H1 (cell line): Measurements from ENCODE around the gene TTC28. TPM values are rescaled to one million over a fixed set of nuclear protein-coding genes. Genes with fewer than 3 reads are reported as not detected.

Experiments used
- CTCF ChIA-PET: fragments of 300-600 bp; sonication (Branson Sonifier 250); formaldehyde crosslinking; loops from one replicate; lab custom pipeline; 2021; ENCODE audit not compliant: partially characterized antibody; lab: Charles Lee
- POLR2A ChIA-PET: fragments of 300-600 bp; sonication (Branson Sonifier 250); formaldehyde crosslinking; loops from one replicate; lab custom pipeline; 2021; ENCODE audit warnings: inconsistent platforms; ENCODE audit not compliant: partially characterized antibody; lab: Charles Lee
- DNase-seq, 2 experiments: peaks; one replicate each; pipeline versions ENCODE4 v3.0.0 to v3.0.0-alpha.2; 2010 to 2022; ENCODE audit warnings: low spot score in 2 of 2, low read depth in 1 of 2, mixed read lengths in 1 of 2
- FAIRE-seq: peaks from 2 replicates; lab custom pipeline; 2011; peaks lifted over from hg19 to GRCh38; lab: Jason Lieb, UNC
- H2AFZ ChIP-seq: 2 replicates; pipeline ENCODE4 v1.8.1; 2012; ENCODE audit warnings: low read length, inconsistent platforms
- H2AK5ac ChIP-seq: 2 replicates; pipeline ENCODE4 v1.6.1; 2013; ENCODE audit warnings: low read depth, low read length
- H2BK120ac ChIP-seq: replicated peaks from 2 replicates; pipeline ENCODE3; 2013; ENCODE audit warnings: low read depth, low read length, inconsistent platforms
- H2BK12ac ChIP-seq: 2 replicates; pipeline ENCODE4 v1.6.1; 2013; ENCODE audit warnings: low read depth, low read length
- H2BK15ac ChIP-seq: 2 replicates; pipeline ENCODE4 v1.6.1; 2013; ENCODE audit warnings: low read length
- H2BK20ac ChIP-seq: 2 replicates; pipeline ENCODE4 v1.6.1; 2013; ENCODE audit warnings: low read length
- H2BK5ac ChIP-seq: 2 replicates; pipeline ENCODE4 v1.6.1; 2013; ENCODE audit warnings: low read depth, low read length
- H3K14ac ChIP-seq: 2 replicates; pipeline ENCODE4 v1.6.1; 2013; ENCODE audit warnings: inconsistent platforms; ENCODE audit not compliant: insufficient read length
- H3K18ac ChIP-seq: 2 replicates; pipeline ENCODE4 v1.6.1; 2013; ENCODE audit warnings: low read length; ENCODE audit errors: extremely low read depth
- H3K23ac ChIP-seq: 2 replicates; pipeline ENCODE4 v1.6.1; 2013; ENCODE audit warnings: inconsistent platforms; ENCODE audit not compliant: insufficient read length
- H3K23me2 ChIP-seq: 2 replicates; pipeline ENCODE4 v1.6.1; 2013; ENCODE audit warnings: low read depth, low read length
- H3K27ac ChIP-seq: 2 replicates; pipeline ENCODE4 v1.6.1; 2011; ENCODE audit warnings: low read depth, low read length, inconsistent platforms
- H3K27me3 ChIP-seq, 4 experiments: replicated peaks in 1 of 4; 1 replicate in 1 of 4; 2 replicates in 3 of 4; pipeline versions ENCODE4 v1.6.1 to v1.8.1; 2011 to 2013; ENCODE audit warnings: low read length in 3 of 4, mild to moderate bottlenecking in 3 of 4, inconsistent platforms in 2 of 4, mixed read lengths in 2 of 4, moderate library complexity in 1 of 4; ENCODE audit not compliant: control insufficient read depth in 3 of 4, insufficient read depth in 3 of 4; ENCODE audit errors: extremely low read depth in 1 of 4
- H3K36me3 ChIP-seq, 4 experiments: 2 replicates each; pipeline versions ENCODE4 v1.6.1 to v1.8.1; 2011 to 2013; ENCODE audit warnings: mild to moderate bottlenecking in 4 of 4, low read length in 3 of 4, moderate library complexity in 2 of 4, control low read depth in 1 of 4, inconsistent platforms in 1 of 4; ENCODE audit not compliant: insufficient read depth in 4 of 4, control insufficient read depth in 2 of 4
- H3K4ac ChIP-seq: replicated peaks from 2 replicates; pipeline ENCODE3; 2013; ENCODE audit warnings: low read length, low read depth, mixed read lengths, inconsistent platforms; ENCODE audit not compliant: insufficient read length
- H3K4me1 ChIP-seq, 4 experiments: replicated peaks in 1 of 4; 1 replicate in 1 of 4; 2 replicates in 3 of 4; pipeline versions ENCODE4 v1.6.1 to v1.8.1; 2011 to 2013; ENCODE audit warnings: low read length in 3 of 4, inconsistent platforms in 2 of 4, mixed read lengths in 1 of 4; ENCODE audit not compliant: insufficient read depth in 4 of 4, control insufficient read depth in 3 of 4
- H3K4me2 ChIP-seq, 2 experiments: 2 replicates each; pipeline versions ENCODE4 v1.6.1 to v1.8.1; 2011 to 2013; ENCODE audit warnings: low read depth in 2 of 2, low read length in 2 of 2, control low read depth in 1 of 2, inconsistent platforms in 1 of 2, mild to moderate bottlenecking in 1 of 2; ENCODE audit not compliant: insufficient read depth in 1 of 2
- H3K4me3 ChIP-seq, 4 experiments: fragments of 200-600, 300-600 bp in 1 of 4; sonication (generic), shearing (Covaris generic), sonication (Bioruptor Twin) in 1 of 4; 2 replicates each; pipeline versions ENCODE4 v1.5.1 to v1.8.1; 2011 to 2016; ENCODE audit warnings: low read length in 4 of 4, low read depth in 3 of 4, control low read depth in 2 of 4, inconsistent platforms in 2 of 4, mild to moderate bottlenecking in 2 of 4, mixed read lengths in 1 of 4, moderate library complexity in 1 of 4; ENCODE audit not compliant: insufficient read depth in 2 of 4; ENCODE audit errors: extremely low read depth in 1 of 4
- H3K56ac ChIP-seq: replicated peaks from 2 replicates; pipeline ENCODE3; 2013; ENCODE audit warnings: low read depth, mild to moderate bottlenecking, mixed read lengths, low read length, inconsistent platforms; ENCODE audit not compliant: insufficient read length
- H3K79me1 ChIP-seq: 2 replicates; pipeline ENCODE4 v1.6.1; 2013; ENCODE audit warnings: low read depth, low read length, control low read depth
- H3K79me2 ChIP-seq, 2 experiments: 2 replicates each; pipeline versions ENCODE4 v1.6.1 to v1.8.1; 2012 to 2013; ENCODE audit warnings: low read length in 2 of 2, mild to moderate bottlenecking in 2 of 2, inconsistent platforms in 1 of 2; ENCODE audit not compliant: insufficient read depth in 2 of 2, control insufficient read depth in 1 of 2
- H3K9ac ChIP-seq, 4 experiments: replicated peaks in 1 of 4; 1 replicate in 1 of 4; 2 replicates in 3 of 4; pipeline versions ENCODE4 v1.6.1 to v1.8.1; 2011 to 2013; ENCODE audit warnings: low read depth in 3 of 4, low read length in 3 of 4, control low read depth in 2 of 4, mild to moderate bottlenecking in 2 of 4, moderate library complexity in 2 of 4, inconsistent platforms in 1 of 4; ENCODE audit errors: extremely low read depth in 1 of 4
- H3K9me3 ChIP-seq, 2 experiments: 2 replicates each; pipeline versions ENCODE4 v1.6.1 to v1.8.1; 2012 to 2013; ENCODE audit warnings: mild to moderate bottlenecking in 2 of 2, moderate library complexity in 2 of 2, control low read depth in 1 of 2, inconsistent platforms in 1 of 2, low read depth in 1 of 2, low read length in 1 of 2, mixed read lengths in 1 of 2; ENCODE audit not compliant: insufficient read depth in 2 of 2
- H4K20me1 ChIP-seq, 2 experiments: replicated peaks in 1 of 2; 2 replicates each; pipeline versions ENCODE3 to v1.8.1; 2011 to 2013; ENCODE audit warnings: inconsistent platforms in 2 of 2, low read length in 2 of 2, mild to moderate bottlenecking in 1 of 2; ENCODE audit not compliant: insufficient read depth in 2 of 2, control insufficient read depth in 1 of 2
- H4K5ac ChIP-seq: 2 replicates; pipeline ENCODE4 v1.6.1; 2013; ENCODE audit warnings: low read length, low read depth, mixed read lengths, inconsistent platforms; ENCODE audit not compliant: insufficient read length
- H4K8ac ChIP-seq: 2 replicates; pipeline ENCODE4 v1.8.0; 2013; ENCODE audit warnings: mild to moderate bottlenecking, moderate library complexity, low read length, inconsistent platforms; ENCODE audit not compliant: insufficient read depth; ENCODE audit errors: extremely low read depth
- H4K91ac ChIP-seq: replicated peaks from 2 replicates; pipeline ENCODE3; 2013; ENCODE audit warnings: low read length, mixed read lengths, inconsistent platforms; ENCODE audit not compliant: insufficient read length
- BRCA1 ChIP-seq: IDR thresholded peaks from 2 replicates; pipeline ENCODE4 v1.6.1; 2012; ENCODE audit warnings: low read depth, low read length, improper control_type of control experiment
- CTBP2 ChIP-seq: IDR thresholded peaks from 2 replicates; pipeline ENCODE4 v1.7.0; 2011; ENCODE audit warnings: borderline replicate concordance, mild to moderate bottlenecking, moderate library complexity, mixed read lengths, low read length; ENCODE audit not compliant: insufficient read depth, insufficient read length
- EGR1 ChIP-seq: IDR thresholded peaks from 2 replicates; pipeline ENCODE4 v1.6.1; 2011; ENCODE audit warnings: low read depth, low read length, borderline replicate concordance
- RXRA ChIP-seq: IDR thresholded peaks from 2 replicates; pipeline ENCODE4 v1.6.1; 2011; ENCODE audit warnings: low read depth, mild to moderate bottlenecking, low read length, moderate library complexity; ENCODE audit not compliant: insufficient read depth
- SIX5 ChIP-seq: IDR thresholded peaks from 2 replicates; pipeline ENCODE4 v1.6.1; 2011; ENCODE audit warnings: mild to moderate bottlenecking, low read depth, low read length
- SRF ChIP-seq: IDR thresholded peaks from 2 replicates; pipeline ENCODE4 v1.6.1; 2011; ENCODE audit warnings: mild to moderate bottlenecking, low read depth, low read length, moderate library complexity
- SUZ12 ChIP-seq: fragments of 200-600 bp; sonication (generic); IDR thresholded peaks from 2 replicates; pipeline ENCODE4 v1.6.1; 2012; ENCODE audit warnings: mild to moderate bottlenecking, inconsistent platforms, low read length, moderate library complexity, mixed read lengths
- YY1 ChIP-seq: IDR thresholded peaks from 2 replicates; pipeline ENCODE4 v1.6.1; 2011; ENCODE audit warnings: low read depth, mild to moderate bottlenecking, low read length
- ZNF274 ChIP-seq: IDR thresholded peaks from 2 replicates; pipeline ENCODE4 v1.7.0; 2012; ENCODE audit warnings: low read length, borderline replicate concordance; ENCODE audit errors: extremely low read depth
- WGBS, 2 experiments: shearing (Covaris generic) in 1 of 2; methylation state at CpG; one replicate each; pipeline versions ENCODE4 v1.1.6 to v1.1.7; 2013 to 2015; ENCODE audit warnings: low lambda C conversion rate in 2 of 2, mixed read lengths in 2 of 2, inconsistent platforms in 1 of 2, low coverage in 1 of 2, missing lambda C conversion rate in 1 of 2; ENCODE audit not compliant: insufficient replicate concordance in 2 of 2, insufficient coverage in 1 of 2, insufficient read length in 1 of 2; ENCODE audit errors: extremely low coverage in 1 of 2, missing lambda C conversion rate in 1 of 2; 5-methylcytosine and 5-hydroxymethylcytosine counted together
- polyA plus RNA-seq, 7 experiments: library from polyadenylated mRNA; depleted of rRNA in 3 of 7; stranded (reverse) in 5 of 7; unstranded in 2 of 7; fragments of >200 nt in 5 of 7; fragments of 200-250 nt in 2 of 7; gene quantifications; 1 replicate in 5 of 7; 2 replicates in 1 of 7; 4 replicates in 1 of 7; pipeline versions ENCODE4 v1.2.1 to v1.2.3, GENCODE V29; 2011 to 2013; ENCODE audit warnings: missing spikeins in 2 of 7, mixed read lengths in 2 of 7
- total RNA-seq: library from RNA; stranded (reverse); fragmentation: NEBNext Ultra II Directional; extraction: Animal tissue kit (Norgen Biotek cat#: 25700); gene quantifications from 2 replicates; pipeline ENCODE4 v1.2.1, GENCODE V29; 2021
- TF ChIP-seq, protein P1 (sequence below): IDR thresholded peaks from 2 replicates; pipeline ENCODE4 v1.6.1; 2011; ENCODE audit warnings: low read depth, mild to moderate bottlenecking, low read length; ENCODE audit not compliant: insufficient read depth

The TTC28 gene
- total and polyA plus RNA-seq, 2 of the 8 experiments (the other 6 are each of a cell fraction or from before 2014, with no cell fraction given) = 2.6 to 12.6 TPM

DNA sequence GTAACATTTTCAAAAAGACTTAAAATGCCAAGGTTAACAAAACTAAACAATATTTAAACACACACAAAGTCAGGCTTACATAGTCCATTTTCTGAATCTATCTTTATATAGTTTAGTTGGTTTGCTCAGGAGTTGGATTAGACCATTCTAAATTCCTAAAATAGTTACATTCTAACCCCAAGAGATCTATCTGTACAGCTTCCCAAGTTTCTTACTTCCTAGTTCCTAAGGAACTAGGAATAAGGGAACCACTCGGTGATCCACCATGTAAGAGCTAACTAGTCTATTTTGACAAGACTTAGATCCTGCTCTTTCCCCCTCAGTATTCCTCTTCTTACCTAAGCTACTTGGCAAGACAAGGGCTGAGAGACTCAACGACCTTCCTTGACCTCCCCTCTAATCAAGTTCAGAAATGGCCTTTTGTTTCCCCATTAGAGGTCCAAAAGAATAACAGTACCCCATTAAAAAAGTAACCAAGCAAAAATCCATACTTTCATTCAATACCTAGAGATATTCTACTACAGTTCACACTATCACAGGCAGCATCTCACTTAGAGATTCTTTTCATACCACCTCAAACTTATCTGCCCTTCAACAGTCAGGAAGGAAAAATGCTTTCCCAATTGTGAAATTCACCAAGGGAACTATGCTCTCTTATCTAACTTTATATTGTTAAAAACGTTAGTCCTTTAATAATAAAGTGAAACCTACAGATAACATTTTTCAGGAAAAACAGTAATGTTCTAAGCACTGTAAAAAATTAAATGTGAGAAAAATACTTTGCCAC is 253.1 kb downstream of the TTC28 start:
- CTCF ChIA-PET = no interaction called here
- no peak overlapping the region for H3K18ac ChIP-seq
- no peak overlapping the region for H2AK5ac ChIP-seq
- no peak overlapping the region for H4K91ac ChIP-seq
- H3K27ac ChIP-seq = no peak overlapping the region
- no peaks in the 10 kb centered on the region for H4K20me1 ChIP-seq
- H3K9ac ChIP-seq = no peak overlapping the region
- no peaks in the 10 kb centered on the region for H3K79me1 ChIP-seq
- H3K4ac ChIP-seq = no peak overlapping the region
- 85% methylated on average over 3 of the region's 3 CpGs; no CpG with 5 or more reads in 1 of the 2 experiments for WGBS, 2 experiments
- FAIRE-seq (no peak), DNase-seq (no peak)
- H2BK12ac ChIP-seq = no peak overlapping the region
- H4K8ac ChIP-seq = no peak overlapping the region
- H3K4me2 ChIP-seq = no peak overlapping the region
- no peak overlapping the region for H4K5ac ChIP-seq
- H3K14ac ChIP-seq = no peak overlapping the region
- no peaks in the 10 kb centered on the region for H3K23me2 ChIP-seq
- no peak overlapping the region for H3K23ac ChIP-seq
- H3K36me3 ChIP-seq = no peaks in the 10 kb centered on the region
- no peak overlapping the region for H2BK120ac ChIP-seq
- H2BK5ac ChIP-seq = no peak overlapping the region
- no peaks in the 10 kb centered on the region for H3K27me3 ChIP-seq
- POLR2A ChIA-PET = no interaction called here
- TF ChIP-seq SIX5 (no peak), CTBP2 (no peak), RXRA (no peak), YY1 (no peak), SRF (no peak), ZNF274 (no peak), SUZ12 (no peak), EGR1 (no peak), BRCA1 (no peak)
- TF ChIP-seq, protein P1, sequence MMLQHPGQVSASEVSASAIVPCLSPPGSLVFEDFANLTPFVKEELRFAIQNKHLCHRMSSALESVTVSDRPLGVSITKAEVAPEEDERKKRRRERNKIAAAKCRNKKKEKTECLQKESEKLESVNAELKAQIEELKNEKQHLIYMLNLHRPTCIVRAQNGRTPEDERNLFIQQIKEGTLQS = no peak
- TF ChIP-seq, all 59 proteins: peak for 0
- Histone ChIP-seq H3K9me3 (no peaks in the 10 kb centered on the region), H2AFZ (no peak overlapping the region), H3K79me2 (no peaks in the 10 kb centered on the region), H3K4me3 (no peak overlapping the region), H2BK20ac (no peak overlapping the region), H3K56ac (no peak overlapping the region), H2BK15ac (no peak overlapping the region), H3K4me1 (peaks cover 0 to 5% (median 0%) of the 10 kb centered on the region in 4 experiments; a peak in 2 of 7 replicates)
